GM21723 (cell line): Measurements from ENCODE around the gene SPATA18.
"Not testable (repeated sequence)": the region's sequence is repeated elsewhere in the genome, so short reads cannot be mapped to it uniquely, and the experiment has no call there.

ENCODE experiments used
- ATAC-seq: cut with Tn5 transposase; IDR thresholded peaks from one replicate; pipeline ENCODE4 v1.9.1; 2021; ENCODE audit warnings: mild to moderate bottlenecking, moderate library complexity; ENCODE audit not compliant: unreplicated experiment

SPATA18 gene

DNA sequence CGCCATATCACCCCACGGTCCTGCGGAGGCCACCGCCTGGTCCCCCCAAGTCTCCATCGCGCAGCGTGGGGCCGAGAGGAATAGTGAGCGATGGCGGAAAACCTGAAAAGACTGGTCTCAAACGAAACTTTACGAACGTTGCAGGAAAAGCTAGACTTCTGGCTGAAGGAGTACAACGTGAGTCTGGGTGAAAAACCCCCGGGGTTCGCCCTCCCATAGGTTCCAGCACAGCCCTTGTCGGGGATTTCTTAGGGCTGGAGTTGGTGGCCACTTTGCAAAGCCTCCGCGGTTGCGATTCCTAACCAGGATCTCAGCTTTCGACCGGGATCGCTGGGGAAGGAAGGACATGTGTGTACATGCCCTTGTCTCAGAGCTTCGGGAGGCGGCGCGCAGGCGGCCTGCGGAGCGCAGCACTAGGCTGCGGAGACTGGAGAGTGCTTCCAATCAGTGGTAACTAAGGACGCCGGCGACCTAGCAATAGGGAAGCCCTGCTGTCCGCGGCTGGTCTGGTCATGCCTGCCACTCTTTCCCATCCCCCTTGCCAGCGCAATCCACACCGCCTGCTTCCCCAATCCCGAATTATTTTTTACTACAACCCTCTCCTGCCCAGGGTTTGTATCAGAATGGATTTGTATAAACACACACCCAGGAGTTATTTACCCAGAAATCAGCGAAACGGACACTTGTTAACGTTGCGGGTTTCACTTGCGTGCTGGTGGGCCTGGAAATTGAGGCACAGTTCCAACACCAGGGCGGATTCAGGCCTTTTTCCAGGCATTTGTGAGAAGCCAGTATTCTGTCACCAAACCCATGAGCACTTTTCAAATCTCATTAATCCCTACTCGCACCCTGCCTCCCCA, 741 bp downstream of the SPATA18 start:
- peak; percentile 68 for ATAC-seq

DNA sequence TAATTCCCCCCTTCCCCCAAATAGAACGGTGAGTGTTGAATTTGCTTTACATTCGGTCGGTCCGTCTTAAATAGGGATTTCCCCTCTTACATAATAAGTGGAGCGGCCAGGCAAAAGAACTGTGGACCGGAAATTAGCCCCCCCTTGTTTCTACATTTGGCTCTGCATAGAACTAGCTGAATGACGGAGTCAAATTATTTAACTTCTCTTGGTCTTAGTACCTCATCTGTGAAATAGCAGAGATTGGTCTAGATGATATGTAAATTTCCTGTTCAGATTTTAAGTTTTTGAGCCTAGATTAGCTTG, 1.3 kb downstream of the SPATA18 start:
- ATAC-seq: peak; percentile 53

DNA sequence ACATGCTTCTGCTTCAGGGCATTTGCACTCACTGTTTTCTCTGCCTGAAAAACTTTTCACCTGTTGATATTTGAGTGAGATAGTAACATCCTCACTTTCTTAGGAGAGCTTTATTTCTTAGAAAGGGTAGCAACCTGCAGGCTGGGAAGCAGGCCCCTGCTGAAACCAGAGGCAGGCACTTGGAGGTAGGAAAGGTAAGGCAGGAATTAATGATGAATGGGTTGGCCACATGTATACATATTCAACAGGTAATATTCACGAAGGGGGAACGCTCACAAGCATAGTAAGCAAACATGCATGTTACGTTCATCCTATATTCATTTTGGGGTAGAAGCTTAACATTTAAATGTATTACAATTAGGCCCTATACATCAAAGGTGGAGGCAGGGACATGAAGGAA, 3.1 kb downstream of the SPATA18 start:
- ATAC-seq: no peak

DNA sequence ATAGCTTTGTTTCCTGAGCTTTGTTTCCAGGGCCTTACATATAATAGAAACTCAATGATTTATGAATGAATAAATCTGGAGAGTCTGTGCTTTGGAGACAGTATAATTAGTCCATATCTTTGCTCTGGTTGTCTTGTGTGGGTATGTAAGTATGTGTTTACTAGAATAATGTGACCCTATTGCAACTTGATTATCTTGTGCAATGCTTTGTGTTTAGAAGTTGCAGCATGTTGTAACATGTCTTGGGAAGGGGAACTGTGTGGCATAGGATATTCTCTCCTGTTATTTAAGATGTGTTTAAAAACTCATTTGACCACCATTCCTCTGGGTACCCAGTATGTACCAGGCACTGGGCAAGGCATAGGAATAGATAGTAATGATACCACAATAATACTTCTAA, 6.1 kb downstream of the SPATA18 start:
- ATAC-seq: no peak

DNA sequence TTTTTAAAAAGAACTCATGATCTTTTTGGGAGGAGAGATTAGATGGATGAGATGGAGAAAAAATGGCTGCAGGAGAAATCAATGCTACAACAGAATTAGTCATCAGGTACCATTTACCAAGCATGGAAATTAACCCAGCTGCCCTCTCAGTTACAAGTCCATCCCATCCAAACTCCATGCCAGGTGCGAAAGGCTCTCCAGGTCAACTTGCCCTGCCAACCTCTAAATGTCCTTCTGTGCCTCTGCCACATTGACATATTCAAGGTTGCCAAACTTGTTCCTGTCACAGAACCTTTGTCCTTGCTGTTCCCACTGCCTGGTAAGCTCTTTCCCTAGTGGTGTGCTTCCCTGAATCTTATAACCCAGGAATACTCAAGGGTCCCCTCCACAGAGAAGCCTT, 7.2 kb downstream of the SPATA18 start:
- no peak for ATAC-seq

DNA sequence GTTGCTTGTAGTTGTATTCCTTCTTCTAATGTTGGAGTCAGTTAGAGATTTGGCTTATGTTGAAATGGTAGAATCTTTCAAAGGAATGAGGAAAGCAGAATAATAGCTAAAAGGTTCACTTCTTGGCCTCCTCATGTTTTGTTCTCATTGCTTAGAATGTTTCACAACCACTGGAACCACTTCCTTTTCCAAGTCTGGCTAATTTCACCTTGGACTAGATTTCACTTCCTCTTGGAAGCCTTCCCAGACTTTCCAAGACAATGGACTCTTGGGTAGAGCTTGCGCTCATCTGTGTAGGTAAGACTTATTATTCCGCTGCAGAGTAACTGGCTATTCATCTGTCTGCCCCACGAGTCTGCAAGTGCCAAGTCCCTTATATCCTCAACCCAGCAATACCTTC, 8.3 kb downstream of the SPATA18 start:
- no peak for ATAC-seq

DNA sequence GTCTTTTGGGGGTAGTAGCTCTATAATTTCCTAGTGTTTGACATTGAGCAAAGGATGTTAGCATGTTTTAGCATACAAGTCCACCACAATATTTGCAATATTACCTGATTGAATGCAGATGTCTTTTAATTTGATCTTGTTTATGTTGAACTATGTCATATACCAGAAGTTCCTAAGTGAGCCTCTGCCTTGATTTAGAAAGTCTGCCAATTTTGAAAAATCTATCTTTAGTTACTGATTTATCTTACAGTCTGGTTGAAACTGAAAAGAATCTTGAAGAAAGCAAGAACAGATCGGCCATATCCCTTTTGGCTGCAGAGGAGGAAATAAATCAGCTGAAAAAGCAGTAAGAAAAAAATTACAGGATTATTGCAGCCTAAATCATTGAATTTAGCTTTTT, 18.5 kb downstream of the SPATA18 start:
- ATAC-seq: no peak

DNA sequence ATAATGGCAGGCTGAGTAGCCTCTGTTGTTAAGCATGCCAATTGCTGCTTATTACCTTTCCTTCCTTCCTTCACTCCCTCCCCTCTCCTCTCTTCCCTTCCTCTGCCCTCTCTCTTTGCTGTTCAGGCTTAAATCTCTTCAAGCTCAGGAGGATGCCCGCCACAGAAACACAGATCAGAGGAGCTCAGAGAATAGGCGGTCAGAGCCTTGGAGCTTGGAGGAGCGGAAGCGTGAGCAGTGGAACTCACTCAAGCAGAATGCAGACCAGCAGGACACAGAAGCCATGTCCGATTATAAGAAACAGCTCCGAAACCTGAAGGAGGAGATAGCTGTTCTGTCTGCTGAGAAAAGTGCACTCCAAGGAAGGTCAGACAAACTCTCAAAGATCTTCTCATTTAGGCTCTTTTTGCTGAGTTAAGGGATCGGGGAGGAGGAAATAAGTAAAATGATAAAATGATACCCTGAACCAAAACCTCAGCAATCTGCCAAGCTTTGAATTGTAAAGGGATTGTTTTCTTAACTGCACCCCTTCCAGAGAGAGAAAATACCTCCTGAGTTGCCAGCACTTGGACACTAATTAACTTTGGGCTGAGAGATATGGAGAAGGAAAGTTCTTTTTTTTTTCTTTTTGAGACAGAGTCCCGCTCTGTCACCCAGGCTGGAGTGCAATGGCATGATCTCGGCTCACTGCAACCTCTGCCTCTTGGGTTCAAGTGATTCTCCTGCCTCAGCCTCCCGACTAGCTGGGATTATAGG, 20.9 kb downstream of the SPATA18 start:
- ATAC-seq: no peak

DNA sequence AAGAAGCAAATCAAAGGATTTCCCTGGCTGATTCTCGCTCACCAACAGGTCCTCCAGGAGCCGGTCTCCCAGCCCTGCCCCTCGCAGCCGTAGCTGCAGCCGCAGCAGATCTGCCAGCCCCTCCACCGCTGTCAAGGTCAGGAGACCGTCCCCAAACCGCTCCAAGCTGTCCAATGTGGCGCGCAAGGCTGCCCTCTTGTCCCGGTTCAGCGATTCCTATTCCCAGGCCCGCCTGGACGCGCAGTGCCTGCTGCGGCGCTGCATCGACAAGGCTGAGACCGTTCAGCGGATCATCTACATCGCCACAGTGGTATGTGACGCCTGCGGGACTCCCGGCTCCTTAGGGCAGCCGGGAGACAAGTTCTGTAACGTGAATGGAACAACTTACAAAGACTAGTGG, 25.6 kb downstream of the SPATA18 start:
- no peak for ATAC-seq

DNA sequence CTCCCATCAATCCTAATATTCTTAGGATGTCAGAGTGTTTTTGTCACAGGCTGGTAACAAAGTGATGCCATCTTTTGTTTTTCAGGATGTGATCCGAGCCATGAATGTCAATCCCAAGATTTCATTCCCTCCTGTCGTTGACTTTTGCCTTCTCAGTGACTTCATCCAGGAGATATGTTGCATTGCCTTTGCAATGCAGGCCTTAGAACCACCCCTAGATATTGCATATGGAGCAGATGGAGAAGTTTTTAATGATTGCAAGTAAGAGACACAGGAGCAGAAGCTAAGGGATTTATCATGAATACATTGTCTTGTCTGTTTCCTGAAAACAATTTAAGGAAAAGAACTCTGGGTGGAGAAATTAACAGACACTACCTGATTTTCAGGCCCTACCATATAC, 28.6 kb downstream of the SPATA18 start:
- ATAC-seq: no peak

DNA sequence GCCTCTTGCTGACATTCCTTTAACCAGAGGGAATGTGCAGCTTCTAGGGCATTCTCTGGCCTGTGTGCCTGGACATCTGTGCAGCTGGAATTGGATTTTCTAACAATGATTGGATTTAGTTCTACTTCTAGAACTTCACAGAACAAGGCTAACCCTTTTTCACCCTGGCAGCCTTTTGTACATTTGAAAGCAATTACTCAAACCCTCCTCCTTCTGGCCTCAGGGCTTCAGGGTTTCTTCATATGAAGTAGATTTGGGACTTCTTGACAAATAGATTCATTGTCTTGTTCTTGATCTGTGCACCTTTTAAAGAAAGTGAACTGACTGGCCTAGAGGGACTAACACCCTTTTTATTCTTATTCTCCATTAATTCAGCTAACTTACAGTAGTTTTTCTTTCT, 30.1 kb downstream of the SPATA18 start:
- ATAC-seq: no peak

DNA sequence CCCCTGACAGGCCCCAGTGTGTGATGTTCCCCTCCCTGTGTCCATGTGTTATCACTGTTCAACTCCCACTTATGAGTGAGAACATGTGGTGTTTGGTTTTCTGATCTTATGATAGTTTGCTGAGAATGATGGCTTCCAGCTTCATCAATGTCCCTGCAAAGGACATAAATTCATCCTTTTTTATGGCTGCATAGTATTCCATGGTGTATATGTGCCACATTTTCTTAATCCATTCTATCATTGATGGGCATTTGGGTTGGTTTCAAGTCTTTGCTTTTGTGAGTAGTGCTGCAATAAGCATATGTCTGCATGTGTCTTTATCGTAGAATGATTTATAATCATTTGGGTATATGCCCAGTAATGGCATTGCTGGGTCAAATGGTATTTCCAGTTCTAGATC, 35.3 kb downstream of the SPATA18 start:
- not testable (repeated sequence) for ATAC-seq

DNA sequence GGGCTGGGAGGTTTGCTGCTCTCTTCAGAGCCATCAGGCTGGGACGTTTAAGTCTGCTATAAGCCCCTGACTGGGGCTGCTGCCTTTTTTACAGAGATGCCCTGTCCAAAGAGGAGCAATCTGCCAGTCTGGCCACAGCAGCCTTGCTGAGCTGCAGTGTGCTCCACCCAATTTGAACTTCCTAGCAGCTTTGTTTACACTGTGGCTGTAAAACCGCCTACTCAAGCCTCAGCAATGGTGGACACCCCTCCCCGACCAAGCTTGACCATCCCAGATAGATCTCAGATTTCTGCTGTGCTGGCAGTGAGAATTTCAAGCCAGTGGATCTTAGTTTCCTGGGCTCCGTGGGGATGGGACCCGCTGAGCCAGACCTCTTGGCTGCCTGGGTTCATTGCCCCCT, 40.7 kb downstream of the SPATA18 start:
- ATAC-seq: no peak

DNA sequence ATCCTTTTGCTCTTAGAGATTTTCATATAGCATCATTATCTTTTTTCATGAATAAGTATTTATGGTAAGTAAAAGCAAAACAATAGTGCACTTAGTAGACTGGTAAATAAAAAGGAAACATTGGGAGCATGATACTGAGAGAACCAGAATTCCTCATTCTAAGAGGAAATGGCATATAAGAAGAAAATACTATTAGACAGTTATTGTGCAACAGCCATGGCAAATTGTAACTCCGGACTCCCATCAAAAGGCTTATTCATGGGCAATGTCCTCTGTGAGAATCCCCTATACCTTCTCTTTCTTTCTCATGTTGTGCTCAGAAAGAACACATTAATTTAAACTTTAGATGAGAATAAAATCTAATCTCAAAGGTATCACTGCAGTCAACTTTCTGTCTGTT, 42.4 kb downstream of the SPATA18 start:
- ATAC-seq: no peak

DNA sequence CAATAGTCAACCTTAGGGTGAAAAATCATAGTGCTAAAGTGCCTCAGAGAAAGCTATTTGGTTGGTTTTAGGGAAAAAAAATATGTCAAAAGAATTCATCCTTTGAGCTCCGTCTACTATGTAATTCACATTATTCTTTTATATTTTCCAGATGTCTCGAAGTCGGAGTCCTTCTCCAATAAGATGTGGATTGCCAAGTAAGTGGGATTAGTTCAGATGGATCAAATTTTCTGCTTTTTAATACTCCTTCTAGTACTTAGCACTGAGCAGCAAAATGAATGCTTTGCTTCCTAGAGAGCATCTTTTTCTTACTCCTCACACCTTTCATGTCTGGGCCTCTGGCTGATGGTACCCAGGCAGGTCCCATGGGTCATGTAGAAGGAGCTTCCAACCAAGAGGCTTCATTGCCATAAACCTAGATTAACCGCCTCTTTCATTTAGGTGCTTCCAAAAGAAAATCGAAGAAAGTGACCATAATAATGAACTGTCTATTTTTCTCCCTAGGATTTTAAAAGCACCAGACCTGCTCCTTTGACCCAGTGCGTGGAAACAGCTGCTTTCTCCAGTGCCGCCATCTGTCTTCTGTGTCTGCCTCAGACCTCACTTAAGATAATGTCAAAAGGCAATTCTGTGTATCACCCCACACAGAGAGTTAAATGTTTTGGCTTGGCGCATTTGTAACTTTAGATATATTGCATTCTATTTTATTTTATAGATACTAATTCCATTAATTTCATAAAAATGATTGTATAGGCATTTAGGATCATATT, 43.5 kb downstream of the SPATA18 start:
- no peak for ATAC-seq

DNA sequence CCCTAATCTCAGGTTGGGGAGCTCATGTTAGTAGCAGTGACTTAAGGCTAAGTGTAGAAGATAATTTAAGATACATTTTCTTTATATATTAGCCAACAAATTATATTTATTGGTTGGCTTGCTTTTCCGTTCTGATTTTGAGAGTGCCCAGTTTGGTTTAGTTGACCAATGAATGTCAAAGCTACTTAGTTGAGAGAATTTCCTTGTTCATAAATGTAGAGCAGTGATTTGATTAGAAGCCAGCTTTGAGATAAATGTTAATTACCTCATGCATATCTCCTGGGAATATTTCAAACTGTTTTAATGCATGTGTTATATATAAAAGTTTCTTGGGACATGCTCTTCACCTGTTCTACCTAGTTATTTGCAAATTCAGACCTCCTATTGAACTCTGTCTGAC, 44.3 kb downstream of the SPATA18 start:
- no peak for ATAC-seq

DNA sequence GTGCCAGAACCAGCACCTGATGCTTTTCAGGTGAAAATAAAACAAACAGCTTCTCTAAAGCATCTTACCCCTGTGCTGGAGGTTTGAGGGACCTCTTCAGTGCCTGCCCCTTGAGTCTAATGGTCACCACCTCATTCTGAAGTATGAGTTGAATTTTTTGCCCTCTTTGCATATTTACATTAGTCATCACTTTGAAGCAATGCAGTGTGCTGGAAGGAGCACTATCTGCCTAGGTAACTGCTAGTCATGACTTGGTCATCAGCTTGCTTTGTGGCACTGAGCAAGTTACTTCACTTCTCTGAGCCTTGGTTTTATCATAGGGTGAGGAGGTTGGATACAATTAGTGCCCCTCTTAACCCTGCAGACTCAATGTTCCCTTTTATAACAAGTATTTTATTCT, 44.9 kb downstream of the SPATA18 start:
- ATAC-seq: no peak

DNA sequence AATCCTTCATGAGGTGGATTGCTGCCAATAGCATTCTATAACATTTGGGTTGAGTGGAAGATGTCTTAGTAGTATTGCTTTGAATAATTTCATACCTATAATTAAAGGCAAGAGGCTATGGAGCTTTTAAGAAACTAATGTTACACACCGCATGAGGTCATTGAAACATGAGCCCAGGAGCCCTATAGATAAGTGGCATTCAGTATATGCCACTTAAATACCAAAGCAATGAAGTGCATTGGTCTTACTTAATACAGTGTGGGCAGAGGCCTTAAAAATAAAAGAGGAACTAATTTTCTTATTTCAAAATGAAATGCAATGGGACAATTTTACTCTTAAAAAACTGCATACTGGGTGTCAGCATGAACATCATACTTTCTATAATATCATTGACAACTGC, 47.5 kb downstream of the SPATA18 start:
- ATAC-seq: no peak

DNA sequence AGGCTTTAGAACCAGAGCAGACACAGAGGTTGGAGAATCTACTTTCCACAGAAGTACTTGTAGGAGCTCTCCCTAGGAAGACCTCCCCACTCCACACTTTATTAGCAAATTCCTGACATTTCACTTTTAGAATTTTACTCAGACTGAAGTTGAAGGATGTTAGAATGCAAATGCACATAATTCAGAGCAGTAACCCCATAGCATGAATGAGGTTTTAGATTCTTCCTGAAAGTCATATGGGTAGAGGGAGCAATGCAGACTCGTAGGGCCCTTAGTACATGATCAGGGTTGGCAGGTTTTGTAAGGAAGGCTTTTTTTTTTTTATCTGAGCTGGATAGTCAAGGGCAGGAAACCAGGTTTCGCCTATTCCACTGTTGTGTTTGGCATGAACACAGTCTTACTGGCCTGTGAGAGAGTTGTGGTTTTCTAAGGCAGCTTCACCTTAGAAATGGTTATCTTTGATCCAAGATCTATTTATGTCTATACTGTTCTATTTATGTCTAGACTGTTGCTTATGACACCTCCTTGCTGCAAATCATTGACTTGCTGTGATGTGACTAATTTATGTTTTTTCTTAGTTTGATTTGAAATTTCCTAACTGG, 48.9 kb downstream of the SPATA18 start:
- no peak for ATAC-seq

DNA sequence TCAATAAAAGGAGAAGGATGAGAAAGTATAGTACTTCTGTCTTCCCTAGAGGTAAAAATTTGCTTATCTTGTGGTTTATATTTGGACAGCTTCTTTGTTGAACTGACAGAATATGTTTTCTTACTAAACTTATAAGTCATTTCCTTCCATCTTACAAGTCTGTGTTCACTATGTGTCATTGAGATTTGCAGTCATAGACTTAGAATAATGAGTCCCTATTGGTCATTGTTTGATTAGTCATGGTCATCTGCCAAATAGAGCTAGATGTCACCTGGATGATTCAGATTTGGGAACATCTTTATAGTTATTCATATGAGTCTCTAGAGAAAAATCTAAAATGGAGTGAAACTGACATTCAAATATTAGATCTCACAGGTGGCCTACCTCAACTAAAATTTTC, 51.5 kb downstream of the SPATA18 start:
- ATAC-seq: no peak

DNA sequence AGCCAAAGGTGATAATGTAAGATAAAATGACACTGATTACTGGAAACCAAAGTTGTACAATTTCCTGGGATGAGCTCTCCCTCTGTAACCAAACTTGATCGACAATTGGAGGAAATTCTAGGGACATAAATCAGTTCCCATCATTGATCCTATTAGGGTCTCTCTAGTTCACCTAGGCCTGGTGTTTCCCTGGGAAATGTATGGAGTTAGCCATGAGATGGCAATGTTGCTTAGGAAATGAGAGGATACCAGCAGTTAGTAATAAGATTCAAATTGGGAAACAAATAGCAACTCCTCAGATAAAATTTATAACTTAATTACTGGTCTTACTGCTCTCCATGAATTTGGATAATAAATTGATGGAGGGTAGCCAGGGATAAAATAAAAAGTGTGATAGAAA, 52.2 kb downstream of the SPATA18 start:
- ATAC-seq: no peak
